Measurements from ENCODE around the gene PTRH1. TPM values are rescaled to one million over a fixed set of nuclear protein-coding genes. Genes with fewer than 3 reads are reported as not detected.

The PTRH1 gene
- total RNA-seq, 1 experiment from 2014 or later, result 21.8 TPM

DNA sequence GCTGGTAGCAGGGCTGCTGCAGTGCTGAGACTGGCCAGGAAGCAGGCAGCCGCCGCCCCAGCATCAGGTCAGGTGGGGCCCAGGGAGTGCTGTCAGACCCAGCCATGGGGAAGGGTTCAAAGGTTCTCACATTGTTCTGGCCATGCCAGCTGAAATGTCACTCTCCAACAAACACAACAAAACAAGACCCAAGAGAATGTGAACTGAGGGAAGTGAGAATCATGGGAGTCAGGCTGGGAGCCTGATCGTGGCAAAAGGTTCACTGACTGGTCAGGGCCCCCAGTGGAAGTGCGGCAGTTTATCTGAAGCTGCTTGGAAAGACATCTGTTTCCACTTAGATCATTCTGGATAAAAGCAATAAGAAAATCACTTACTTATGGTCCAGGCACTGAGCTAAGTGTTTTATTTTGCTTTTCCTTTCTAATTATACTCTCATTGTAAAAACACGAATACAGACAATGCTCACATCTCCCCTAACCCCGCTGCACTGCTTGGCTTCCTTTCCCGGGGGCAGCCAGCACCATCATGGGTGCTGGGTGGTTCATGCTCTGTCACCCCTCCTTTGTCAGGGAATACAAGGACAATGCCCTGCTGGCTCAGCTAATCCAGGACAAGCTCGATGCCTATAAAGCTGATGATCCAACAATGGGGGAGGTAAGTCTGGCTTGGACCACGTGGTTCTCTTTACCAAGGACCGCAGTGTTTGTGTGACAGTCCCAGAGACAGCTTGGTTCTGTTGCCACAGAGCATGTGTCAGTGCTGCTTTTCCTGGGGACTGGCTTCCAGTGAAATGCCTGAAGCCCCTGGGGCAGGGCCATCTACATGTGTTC lies 50.6 kb downstream of the PTRH1 start:
- no peak overlapping the region for H2AFZ ChIP-seq (ENCODE audit: low read depth, low read length, poor library complexity, severe bottlenecking)
- H3K4me3 ChIP-seq (replicated peaks in 1 of 2; ENCODE audit: low read depth in 1 of 2, low read length in 2 of 2), result no peak overlapping the region
- H4K20me1 ChIP-seq (ENCODE audit: insufficient read depth), result no peaks in the 10 kb centered on the region
- POLR2A ChIA-PET, result no interaction called here
- ATAC-seq (no peak), DNase-seq (ENCODE audit: low read depth, low spot score) (no peak)
- TF ChIP-seq POLR2A (IDR thresholded peaks at IDR 0.05; ENCODE audit: borderline replicate concordance, extremely low read depth, insufficient read depth, insufficient read length) (no peak), ZNF274 (IDR thresholded peaks at IDR 0.05; ENCODE audit: low read depth, low read length) (no peak), SIN3A (IDR thresholded peaks at IDR 0.05; ENCODE audit: low read depth) (no peak), RAD21 (IDR thresholded peaks at IDR 0.05; ENCODE audit: low read depth) (no peak), ELF1 (IDR thresholded peaks at IDR 0.05; ENCODE audit: borderline replicate concordance, low read depth) (no peak), SRF (IDR thresholded peaks at IDR 0.05; ENCODE audit: low read depth) (no peak), POLR2AphosphoS5 (IDR thresholded peaks at IDR 0.05; ENCODE audit: low read depth, low read length) (no peak), CEBPB (IDR thresholded peaks at IDR 0.05; ENCODE audit: low read depth) (no peak), FOSL1 (IDR thresholded peaks at IDR 0.05; ENCODE audit: low read depth) (no peak), EGR1 (IDR thresholded peaks at IDR 0.05; ENCODE audit: low read depth) (no peak), YY1 (IDR thresholded peaks at IDR 0.05; ENCODE audit: extremely low read depth, insufficient replicate concordance, low read depth, low read length) (no peak), TCF7L2 (IDR thresholded peaks at IDR 0.05; ENCODE audit: borderline replicate concordance, extremely low read depth, insufficient read depth, insufficient read length) (no peak), EZH2phosphoT487 (IDR thresholded peaks at IDR 0.05; ENCODE audit: borderline replicate concordance) (no peak)
- TF ChIP-seq, protein P1, sequence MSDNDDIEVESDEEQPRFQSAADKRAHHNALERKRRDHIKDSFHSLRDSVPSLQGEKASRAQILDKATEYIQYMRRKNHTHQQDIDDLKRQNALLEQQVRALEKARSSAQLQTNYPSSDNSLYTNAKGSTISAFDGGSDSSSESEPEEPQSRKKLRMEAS (IDR thresholded peaks at IDR 0.05), result no peak
- TF ChIP-seq, protein P2, sequence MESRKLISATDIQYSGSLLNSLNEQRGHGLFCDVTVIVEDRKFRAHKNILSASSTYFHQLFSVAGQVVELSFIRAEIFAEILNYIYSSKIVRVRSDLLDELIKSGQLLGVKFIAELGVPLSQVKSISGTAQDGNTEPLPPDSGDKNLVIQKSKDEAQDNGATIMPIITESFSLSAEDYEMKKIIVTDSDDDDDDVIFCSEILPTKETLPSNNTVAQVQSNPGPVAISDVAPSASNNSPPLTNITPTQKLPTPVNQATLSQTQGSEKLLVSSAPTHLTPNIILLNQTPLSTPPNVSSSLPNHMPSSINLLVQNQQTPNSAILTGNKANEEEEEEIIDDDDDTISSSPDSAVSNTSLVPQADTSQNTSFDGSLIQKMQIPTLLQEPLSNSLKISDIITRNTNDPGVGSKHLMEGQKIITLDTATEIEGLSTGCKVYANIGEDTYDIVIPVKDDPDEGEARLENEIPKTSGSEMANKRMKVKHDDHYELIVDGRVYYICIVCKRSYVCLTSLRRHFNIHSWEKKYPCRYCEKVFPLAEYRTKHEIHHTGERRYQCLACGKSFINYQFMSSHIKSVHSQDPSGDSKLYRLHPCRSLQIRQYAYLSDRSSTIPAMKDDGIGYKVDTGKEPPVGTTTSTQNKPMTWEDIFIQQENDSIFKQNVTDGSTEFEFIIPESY (IDR thresholded peaks at IDR 0.05; ENCODE audit: extremely low read depth, insufficient replicate concordance, low read length), result no peak
- TF ChIP-seq, protein P3, sequence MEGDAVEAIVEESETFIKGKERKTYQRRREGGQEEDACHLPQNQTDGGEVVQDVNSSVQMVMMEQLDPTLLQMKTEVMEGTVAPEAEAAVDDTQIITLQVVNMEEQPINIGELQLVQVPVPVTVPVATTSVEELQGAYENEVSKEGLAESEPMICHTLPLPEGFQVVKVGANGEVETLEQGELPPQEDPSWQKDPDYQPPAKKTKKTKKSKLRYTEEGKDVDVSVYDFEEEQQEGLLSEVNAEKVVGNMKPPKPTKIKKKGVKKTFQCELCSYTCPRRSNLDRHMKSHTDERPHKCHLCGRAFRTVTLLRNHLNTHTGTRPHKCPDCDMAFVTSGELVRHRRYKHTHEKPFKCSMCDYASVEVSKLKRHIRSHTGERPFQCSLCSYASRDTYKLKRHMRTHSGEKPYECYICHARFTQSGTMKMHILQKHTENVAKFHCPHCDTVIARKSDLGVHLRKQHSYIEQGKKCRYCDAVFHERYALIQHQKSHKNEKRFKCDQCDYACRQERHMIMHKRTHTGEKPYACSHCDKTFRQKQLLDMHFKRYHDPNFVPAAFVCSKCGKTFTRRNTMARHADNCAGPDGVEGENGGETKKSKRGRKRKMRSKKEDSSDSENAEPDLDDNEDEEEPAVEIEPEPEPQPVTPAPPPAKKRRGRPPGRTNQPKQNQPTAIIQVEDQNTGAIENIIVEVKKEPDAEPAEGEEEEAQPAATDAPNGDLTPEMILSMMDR (IDR thresholded peaks at IDR 0.05 in 2 of 3, conservative IDR thresholded peaks at IDR 0.05 in 1 of 3; ENCODE audit: borderline replicate concordance in 1 of 3, insufficient read depth in 1 of 3, low read depth in 2 of 3, low read length in 2 of 3), result no peak
- intact Hi-C loops (cut with micrococcal nuclease), result no loop called here
- RAD21 ChIA-PET (ENCODE audit: low non-redundant PET in 1 of 2, low total read pairs in 2 of 2, uncharacterized antibody in 2 of 2, unreplicated experiment in 2 of 2), result no interaction called here
- no peaks in the 10 kb centered on the region for H3K4me1 ChIP-seq (ENCODE audit: control insufficient read depth in 1 of 2, insufficient read depth in 2 of 2, low read length in 2 of 2)
- H3K9me2 ChIP-seq (ENCODE audit: insufficient read depth), result no peaks in the 10 kb centered on the region
- H3K9ac ChIP-seq (ENCODE audit: low read length), result no peak overlapping the region
- no peaks in the 10 kb centered on the region for H3K27me3 ChIP-seq (ENCODE audit: insufficient read depth, low read length)
- CTCF ChIA-PET, result no interaction called here
- H3K9me3 ChIP-seq (ENCODE audit: control insufficient read depth in 1 of 2, insufficient read depth in 1 of 2, low read depth in 1 of 2, low read length in 2 of 2), result no peaks in the 10 kb centered on the region
- H3K4me2 ChIP-seq (ENCODE audit: low read length), result no peak overlapping the region
- no TSS peak for BruUV-seq (replicated peaks)
- no peaks in the 10 kb centered on the region for H3K79me2 ChIP-seq (ENCODE audit: insufficient read depth, low read length)
- H3K36me3 ChIP-seq (ENCODE audit: control insufficient read depth in 1 of 2, insufficient read depth in 2 of 2, low read length in 2 of 2), result no peaks in the 10 kb centered on the region
- no peak overlapping the region for H3K27ac ChIP-seq (ENCODE audit: low read depth, low read length)
